Activated CD8-positive, alpha-beta memory T cell treated with anti-CD3 and anti-CD28 coated beads for 36 hours (primary cell): ENCODE data around the gene JARID2. TPM values are rescaled to one million over a fixed set of nuclear protein-coding genes. Genes with fewer than 3 reads are reported as not detected.

ENCODE experiments used
- CTCF ChIA-PET: fragments of 350-600 bp; sonication (Branson Sonifier 250); formaldehyde crosslinking; loops from one replicate; lab custom pipeline; 2021; ENCODE audit warnings: antibody characterized with exemption; lab: Charles Lee
- POLR2A ChIA-PET: fragments of 350-600 bp; sonication (Branson Sonifier 250); formaldehyde crosslinking; loops from one replicate; lab custom pipeline; 2021; ENCODE audit warnings: antibody characterized with exemption; lab: Charles Lee
- total RNA-seq, 2 experiments: library from RNA; stranded (reverse); gene quantifications; one replicate each; pipeline ENCODE4 v1.2.3, GENCODE V29; 2021

Gene JARID2
- total RNA-seq, 2 experiments from 2014 or later: 25.9 to 26.6 TPM

DNA sequence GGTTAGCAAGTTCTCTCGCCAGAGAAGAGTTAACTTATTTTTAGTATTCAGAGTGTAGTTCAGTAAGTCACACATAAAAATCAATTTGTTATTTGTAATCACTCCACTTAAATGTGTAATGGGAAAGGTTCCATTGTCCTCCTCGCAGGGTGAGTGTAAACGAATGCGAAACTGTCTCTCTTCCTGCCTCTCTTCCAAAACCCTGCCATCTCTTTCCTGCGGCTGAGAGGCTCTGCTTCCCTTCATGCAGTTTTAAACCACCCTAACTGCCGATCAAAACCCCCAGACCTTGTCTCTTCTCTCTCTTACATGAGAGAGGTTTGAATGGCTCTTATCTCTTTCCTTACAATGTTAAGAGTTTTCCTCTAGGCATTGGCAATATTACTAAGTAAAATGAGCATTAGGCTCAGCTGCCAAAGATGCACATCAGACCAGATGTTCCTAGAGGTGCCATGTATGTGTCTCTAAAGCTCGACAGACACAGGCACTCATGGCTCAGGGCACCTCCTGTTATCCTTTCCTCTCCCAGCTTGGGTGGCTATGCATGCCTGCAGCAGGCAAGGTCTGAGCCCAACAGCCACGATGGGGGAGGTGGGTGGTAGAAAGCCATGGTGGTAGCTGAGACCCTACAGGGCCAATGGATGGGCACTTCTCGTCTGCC, 91.2 kb downstream of the JARID2 start:
- POLR2A ChIA-PET: no interaction called here
- CTCF ChIA-PET: no interaction called here

DNA sequence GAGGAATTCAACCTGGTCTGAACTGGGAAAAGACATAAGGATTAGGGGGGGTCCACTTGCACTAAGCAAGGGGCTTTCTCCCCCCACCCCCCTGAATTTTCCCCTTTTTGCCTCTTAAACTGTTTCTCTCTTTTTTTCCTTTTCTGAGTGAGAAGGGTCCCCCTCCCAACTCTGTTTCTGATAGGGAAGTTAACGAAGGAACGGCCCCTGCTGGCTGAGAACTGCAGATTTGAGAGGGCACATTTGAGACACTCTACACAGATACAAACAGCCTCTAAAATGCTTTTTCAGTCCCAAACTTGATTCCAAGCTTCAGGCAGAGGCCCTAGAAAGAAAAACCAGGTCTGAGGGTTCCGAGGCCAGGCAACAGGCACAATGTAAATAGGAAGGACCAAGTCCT, 91.7 kb downstream of the JARID2 start:
- ChIA-PET POLR2A (no interaction called here), CTCF (interaction anchor here (0.6 kb wide), 1 partner anchor 126 kb away, joined by 4 read pairs; no protein-coding TSS in a partner anchor)

DNA sequence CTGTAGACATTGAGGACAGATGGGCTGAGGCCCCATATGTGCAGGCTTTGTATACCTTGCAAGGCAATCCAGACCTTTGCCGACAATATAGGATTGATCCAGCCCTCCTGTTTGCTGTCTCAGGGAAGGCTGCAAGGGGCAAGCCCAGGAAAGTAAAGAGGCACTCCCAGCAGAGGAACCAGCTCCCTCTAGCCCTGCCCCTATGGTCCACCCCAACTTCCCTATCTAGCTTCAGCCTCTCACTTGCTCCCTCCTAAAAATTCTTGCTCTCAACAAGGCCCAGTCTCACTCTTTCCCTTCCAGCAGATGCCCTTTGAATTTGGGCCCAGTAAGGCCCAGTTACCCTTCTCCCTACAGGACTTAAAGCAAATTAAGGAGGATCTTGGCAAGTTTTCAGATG, 92.6 kb downstream of the JARID2 start:
- CTCF ChIA-PET: no interaction called here
- POLR2A ChIA-PET: no interaction called here

DNA sequence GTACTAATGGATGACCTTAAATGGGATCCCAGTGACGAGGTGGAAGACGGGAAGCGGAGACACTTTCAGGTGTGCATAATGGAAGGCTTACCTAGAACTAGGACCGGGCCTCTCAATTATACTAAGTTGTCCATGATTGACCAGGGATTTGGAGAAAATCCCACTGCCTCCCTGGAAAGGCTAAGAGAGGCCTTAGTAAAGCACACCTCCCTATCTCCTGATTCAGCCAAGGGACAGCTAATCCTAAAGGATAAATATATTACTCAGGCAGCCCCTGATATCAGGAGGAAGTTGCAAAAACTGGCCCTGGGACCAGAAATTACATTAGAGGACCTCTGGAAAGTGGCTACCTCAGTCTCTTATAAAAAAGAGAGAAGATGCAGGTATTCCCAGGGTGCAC, 93.2 kb downstream of the JARID2 start:
- ChIA-PET CTCF (no interaction called here), POLR2A (no interaction called here)

DNA sequence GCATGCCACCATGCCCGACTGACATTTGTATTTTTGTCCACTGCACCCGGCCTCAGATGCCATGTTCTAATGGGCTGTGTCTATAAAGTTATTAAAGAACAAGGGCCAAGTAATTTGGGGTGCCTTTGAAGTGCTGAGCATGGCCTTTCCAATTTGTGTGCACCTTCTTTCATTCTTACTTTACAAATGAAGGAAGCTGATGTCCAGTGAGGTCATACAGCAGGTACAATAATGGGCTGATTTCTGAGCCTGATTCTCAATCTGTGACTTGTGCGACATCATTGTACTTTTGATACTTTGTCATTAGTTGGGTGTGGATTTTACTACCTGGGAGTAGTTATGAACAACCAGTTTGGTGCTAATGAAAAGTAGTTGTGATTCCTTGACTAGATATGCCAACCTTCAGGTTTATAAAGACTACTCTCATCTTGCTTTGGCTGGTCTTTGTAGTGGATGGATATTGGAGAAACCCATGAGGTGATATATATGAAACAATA, 94.3 kb downstream of the JARID2 start:
- ChIA-PET CTCF (interaction anchor here (0.6 to 1.1 kb wide), 2 partner anchors 19 to 47 kb away, joined by 3 to 4 read pairs; no protein-coding TSS in a partner anchor), POLR2A (no interaction called here)

DNA sequence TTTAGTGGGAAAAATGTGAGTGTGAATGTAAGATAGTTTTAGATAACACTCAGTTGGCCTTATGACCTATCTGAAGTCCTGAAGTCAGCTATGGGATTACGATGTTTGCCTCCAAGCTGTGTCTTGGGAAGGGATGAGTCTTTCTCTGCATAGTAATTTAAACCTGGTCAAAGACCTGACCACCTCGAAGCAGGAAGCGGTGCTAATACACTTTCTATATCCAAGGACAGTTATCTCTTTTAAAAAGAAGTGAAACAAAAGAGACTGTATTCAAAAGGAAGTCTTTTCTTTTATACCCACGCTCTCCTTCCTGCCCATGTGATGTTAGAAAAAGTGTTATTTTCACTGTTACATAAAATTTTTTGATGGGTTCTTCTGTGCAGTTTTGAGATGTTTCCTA, 94.9 kb downstream of the JARID2 start:
- ChIA-PET POLR2A (no interaction called here), CTCF (interaction anchor here (1.1 kb wide), 1 partner anchor 47 kb away, joined by 3 read pairs; no protein-coding TSS in a partner anchor)

DNA sequence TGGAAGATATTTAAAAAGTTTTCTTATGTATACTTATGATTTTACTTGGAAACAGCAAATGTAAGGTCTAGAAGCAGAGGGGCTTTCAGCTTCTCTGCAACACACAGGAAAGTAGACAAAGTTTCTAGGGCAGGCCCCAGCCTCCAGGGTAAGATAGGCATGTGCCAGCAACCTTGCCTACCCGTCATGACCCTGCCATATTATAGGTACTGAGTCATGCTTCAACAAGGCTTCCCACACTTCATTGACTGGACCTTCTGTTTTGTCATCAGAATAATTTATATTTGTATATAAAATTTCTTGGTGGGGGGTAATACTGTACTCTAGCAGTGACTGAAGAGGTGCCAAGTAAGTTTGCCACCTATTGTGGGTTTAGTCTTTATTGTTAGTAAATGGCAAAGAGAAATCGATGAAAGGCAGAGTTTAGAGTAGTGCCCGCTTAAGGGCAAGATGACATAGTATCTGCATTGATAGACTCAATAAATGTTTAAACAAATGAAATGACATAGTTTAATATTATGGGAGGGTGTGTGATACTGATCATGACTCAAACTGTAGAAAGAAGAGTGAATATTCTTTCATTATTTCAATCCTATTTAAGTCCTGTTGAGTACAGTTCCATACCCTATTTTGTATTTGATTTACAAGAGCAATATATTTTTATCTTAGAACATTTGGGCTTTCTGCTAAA, 95.6 kb downstream of the JARID2 start:
- ChIA-PET POLR2A (no interaction called here), CTCF (interaction anchor here (1.1 kb wide), 1 partner anchor 46 kb away, joined by 3 read pairs; no protein-coding TSS in a partner anchor)

DNA sequence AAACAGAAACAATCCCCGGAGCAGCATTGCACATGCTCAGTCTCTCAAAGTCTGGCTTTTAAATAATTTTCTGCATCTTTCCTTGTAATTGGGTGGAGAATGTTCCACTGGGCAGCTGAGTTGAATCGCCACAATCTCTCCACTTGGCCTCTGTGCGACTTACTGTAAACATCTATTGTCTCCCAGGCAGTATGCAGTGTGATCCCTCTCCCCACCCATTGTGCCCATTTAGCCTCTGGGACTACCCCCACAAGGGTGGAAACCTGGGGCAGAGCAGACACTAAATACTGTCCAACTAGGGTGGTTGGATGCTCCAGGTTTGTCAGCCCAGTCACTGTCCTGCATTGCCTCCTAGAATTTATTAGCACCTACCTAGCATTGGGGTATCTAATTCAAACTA, 96.2 kb downstream of the JARID2 start:
- ChIA-PET POLR2A (no interaction called here), CTCF (no interaction called here)

DNA sequence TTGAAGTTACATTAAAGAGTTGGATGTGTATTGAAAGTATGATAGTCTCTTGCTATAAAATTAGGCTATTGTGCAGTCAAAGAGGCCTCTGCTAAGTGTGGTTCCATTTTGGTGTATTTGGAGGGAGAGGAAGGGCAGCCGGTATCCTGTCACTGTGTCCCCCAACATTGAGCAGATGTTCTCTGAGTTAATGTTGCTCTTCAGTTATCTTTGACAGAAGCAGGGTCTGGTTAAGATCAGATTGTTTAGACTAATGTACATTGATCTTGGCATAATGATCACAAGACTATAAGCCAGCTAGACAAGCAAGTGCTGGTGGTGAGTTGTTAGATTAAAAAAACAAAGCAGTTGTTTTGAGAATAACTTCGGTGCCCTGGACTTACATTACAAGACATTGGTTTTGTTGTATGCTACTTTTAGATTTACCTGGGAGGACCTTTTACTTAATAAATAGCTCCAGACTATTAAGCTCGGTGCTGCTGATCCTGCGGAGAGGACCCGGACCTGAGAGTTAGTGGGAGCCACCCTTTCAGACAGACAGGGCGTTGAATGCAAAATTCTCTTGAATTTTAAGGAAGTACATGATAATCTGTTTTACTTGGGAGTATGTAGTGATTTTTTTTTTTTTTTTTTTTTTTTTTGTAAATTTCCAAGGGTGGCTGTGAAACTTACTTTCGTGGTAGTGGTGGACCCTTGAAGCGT, 97.8 kb downstream of the JARID2 start:
- CTCF ChIA-PET: no interaction called here
- POLR2A ChIA-PET: interaction anchor here (0.7 kb wide), 1 partner anchor 1318 kb away, joined by 8 read pairs; no protein-coding TSS in a partner anchor

DNA sequence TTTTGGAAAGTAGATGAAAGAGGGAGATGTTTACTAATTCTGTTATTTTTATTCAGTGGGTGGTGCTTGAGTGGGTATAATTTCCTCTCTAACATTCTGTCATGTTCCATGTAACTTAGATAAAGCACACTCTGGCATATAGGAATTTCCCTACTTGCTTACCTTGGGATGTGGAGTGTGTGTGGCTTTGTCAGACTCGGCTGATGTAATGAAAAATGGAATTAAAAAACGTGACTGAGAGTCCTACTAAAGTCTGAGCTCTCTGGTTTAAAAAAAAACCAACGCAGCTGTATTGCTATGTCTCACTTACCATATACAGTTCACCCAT, 98.3 kb downstream of the JARID2 start:
- CTCF ChIA-PET: no interaction called here
- POLR2A ChIA-PET: no interaction called here

DNA sequence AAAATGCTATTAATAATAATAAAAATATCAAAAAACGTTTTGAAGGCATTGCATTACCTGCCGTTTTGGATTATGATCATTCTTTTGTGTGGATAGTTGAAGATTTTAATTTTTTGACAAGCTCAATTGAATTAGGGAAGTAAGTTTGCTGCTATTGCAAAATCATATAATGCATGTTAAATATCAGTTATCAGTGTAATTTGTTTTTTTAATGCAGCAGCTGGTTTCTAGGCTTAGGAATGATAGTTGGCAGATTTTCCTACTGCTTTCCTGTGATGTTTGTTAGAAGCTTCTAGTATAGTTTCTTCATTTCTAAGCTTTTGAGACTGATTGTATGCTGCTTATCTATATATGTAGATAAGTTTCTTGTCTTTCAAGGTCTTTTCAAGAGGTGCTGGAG, 99.0 kb downstream of the JARID2 start:
- CTCF ChIA-PET: interaction anchor here (0.6 to 1.3 kb wide), 2 partner anchors 17 to 1146 kb away, joined by 3 to 4 read pairs; no protein-coding TSS in a partner anchor
- POLR2A ChIA-PET: interaction anchor here (0.6 kb wide), 1 partner anchor 71 kb away, joined by 6 read pairs; no protein-coding TSS in a partner anchor

DNA sequence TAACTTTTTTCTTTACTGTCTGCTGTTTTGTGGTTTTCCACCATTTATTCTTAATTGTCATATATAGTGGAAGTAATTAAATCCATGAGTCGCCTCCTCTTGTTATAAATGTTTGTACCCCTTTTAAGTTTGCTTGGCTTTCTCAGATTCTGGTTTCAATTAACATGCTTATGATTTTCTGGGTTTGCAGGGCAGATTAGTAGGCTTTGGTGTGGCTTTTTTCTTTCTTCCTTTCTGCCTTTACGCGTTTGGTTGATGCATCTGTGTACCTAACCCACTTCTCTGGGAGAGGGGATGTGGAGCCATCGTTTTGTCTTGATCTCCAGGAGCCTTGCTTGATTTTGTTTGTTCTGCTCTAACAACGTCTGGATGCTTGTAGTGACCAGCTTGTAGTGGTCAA, 100.4 kb downstream of the JARID2 start:
- ChIA-PET CTCF (interaction anchor here (1.3 kb wide), 1 partner anchor 18 kb away, joined by 3 read pairs; no protein-coding TSS in a partner anchor), POLR2A (no interaction called here)

DNA sequence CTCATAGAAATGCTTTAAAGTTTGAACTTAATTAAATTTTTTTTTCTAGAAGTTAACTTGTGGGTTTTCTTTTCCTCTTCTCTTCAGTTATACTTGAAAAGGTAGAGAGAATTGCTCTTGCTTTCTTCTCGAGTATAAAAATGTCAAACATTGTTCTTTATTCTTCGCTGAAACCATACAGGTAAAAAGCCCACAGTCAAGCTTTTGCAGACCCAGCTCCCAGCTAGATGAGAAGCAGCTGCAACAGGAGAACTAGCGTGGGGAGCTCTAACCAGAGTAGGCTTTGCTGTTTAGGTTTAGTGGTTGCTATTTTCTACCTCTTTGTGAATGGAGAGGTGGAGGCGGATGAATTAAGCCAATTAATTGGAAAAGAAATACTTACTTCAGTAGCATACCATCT, 102.7 kb downstream of the JARID2 start:
- POLR2A ChIA-PET: no interaction called here

DNA sequence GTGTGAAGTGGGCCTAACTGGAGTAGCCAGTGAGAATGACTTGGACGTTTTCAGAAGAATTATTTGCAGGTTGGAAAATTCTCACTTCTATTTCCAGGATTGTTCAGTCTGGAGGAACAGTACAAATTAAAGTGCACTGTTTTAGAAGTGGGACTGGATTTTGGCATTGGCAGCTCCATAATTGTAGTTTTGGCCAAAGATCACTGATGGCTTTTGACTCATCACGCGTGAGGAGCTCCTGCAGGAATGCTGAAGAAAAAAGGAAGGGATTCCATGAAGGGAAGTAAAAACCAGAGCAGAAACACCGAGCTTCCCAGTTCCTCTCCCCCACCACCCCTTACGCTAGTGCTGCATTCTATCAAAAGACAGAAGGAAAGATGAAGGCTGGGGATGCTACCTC, 103.5 kb downstream of the JARID2 start:
- ChIA-PET CTCF (no interaction called here), POLR2A (no interaction called here)

More for the DNA sequence above, 102.7 kb downstream of the JARID2 start:
- CTCF ChIA-PET: interaction anchor here (0.5 kb wide), 1 partner anchor 985 kb away, joined by 3 read pairs; no protein-coding TSS in a partner anchor

DNA sequence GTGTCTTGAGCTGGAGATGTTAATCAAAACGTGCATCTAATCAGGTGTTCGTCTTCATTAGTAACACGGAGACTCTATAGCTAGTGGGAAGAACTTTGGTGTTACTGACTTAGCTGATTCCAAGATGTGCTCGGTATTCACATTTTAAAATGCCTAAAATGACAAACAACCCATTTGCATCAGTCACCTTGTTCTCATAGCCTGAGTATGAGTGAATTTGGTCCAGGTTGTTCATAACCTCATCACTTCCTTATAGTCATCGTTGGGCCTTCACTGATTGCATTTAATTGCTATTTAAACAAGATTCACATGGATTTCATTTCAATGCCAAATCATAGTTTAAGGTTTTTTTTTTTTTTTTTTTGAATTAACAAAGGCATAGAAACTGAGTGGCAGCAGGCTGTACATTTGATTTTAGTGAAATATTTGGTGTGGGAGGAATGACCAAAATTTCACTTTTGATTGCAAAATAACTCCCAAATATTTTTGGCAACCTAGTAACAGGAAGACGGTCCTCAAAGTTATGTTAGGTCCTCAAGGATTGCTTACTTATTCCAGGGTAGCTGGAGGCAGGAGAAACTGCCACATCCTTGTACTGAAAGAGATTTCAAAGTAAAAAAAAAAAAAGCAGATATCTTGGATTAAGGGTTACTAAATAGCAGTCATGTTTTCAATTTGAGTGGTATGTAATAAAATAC, 104.7 kb downstream of the JARID2 start:
- CTCF ChIA-PET: no interaction called here
- POLR2A ChIA-PET: no interaction called here

DNA sequence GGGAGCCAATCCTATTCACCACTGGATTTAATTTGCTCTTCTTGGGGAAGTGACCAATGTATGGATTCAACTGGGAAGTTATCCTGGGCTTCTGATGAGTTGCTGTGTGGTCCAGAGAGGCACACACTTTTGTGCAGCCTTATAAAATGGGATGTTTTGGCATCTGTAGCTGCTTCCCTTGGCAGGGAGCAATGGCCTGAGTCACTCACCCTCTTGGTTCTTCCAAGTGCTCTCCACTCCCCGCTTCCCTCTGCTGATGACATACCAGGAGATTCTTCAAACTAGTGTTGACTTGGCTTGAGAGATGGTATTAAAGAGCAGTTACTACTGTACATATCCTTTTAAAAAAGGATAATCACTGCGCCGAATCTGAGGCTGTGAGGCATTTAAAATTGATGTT, 105.8 kb downstream of the JARID2 start:
- CTCF ChIA-PET: no interaction called here
- POLR2A ChIA-PET: interaction anchor here (0.6 kb wide), 1 partner anchor 1189 kb away, joined by 4 read pairs; no protein-coding TSS in a partner anchor

DNA sequence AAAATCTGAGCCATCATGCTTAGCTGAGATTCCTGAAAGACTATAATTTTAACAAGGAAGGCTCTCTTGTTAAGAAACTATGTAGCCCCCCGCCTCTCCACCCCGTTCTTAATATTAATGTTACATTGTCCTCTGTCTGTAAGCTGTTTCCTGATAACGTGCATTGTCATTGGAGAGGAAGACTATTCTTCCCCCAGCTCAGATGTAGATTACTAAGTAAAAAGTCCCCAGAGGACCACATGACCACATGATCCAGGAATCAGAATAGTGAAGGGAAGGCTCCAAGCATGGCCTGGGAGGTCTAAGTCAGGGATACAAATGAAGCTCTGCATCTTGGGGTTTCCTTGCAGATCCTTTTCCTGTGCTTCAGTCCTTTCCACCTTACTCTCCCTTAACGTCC, 106.4 kb downstream of the JARID2 start:
- POLR2A ChIA-PET: interaction anchor here (0.6 kb wide), 1 partner anchor 1189 kb away, joined by 4 read pairs; no protein-coding TSS in a partner anchor
- CTCF ChIA-PET: no interaction called here

DNA sequence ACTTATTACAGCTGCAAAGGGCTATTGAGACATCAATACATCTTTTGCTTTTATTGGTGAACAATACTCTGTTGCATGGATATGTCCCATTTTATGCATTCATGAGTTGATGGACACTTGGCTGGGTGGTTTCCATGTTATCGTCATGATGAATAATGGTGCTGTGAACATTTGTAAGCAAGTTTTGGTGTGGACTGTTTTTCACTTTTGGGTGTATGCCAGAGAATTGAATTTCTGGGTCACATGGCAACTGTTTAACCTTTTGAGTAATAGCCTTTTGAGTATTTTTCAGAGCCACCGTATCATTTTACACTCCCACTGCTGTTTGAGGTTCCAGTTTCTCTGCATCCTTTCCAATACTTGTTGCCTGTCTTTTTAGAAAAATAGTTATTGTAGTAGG, 107.0 kb downstream of the JARID2 start:
- ChIA-PET CTCF (no interaction called here), POLR2A (no interaction called here)

DNA sequence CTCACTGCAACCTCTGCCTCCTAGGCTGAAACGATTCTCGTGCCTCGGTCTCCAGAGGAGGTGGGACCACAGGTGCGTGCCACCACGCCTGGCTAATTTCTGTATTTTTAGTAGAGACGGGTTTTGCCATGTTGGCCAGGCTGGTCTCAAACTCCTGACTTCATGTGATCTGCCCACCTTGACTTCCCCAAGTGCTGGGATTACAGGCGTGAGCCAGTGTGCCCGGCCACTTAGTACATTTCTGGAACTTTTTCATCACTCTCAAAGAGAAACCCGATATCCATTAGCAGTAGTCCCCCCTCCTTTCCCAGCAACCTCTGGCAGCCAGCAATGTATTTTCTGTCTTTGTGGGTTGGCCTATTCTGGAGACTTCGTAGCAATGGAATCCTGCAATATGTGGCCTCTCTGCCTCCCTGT, 109.8 kb downstream of the JARID2 start:
- CTCF ChIA-PET: no interaction called here
- POLR2A ChIA-PET: no interaction called here
